Esophagus squamous epithelium (tissue), 4 donors: ENCODE measurements around the gene FAM107B. TPM values are rescaled to one million over a fixed set of nuclear protein-coding genes. Genes with fewer than 3 reads are reported as not detected.

Experiments used
- small RNA-seq, 4 donors: library from RNA; depleted of rRNA; stranded (forward); fragments of <200 nt; gene quantifications; one replicate each; pipeline ENCODE3, GENCODE V24; 2016
- total RNA-seq, 4 donors: library from RNA; depleted of rRNA; stranded (reverse); fragments of >200 nt; gene quantifications; one replicate each; pipeline ENCODE4 v1.1.0, GENCODE V29; 2016

The FAM107B gene
- total RNA-seq, 4 donors from 2014 or later: 6.7 to 17.0 (median 12.9) TPM

Small RNA genes lying within 50 kb of the gene (small RNA-seq; reads per million reads assigned to genes)
- 0.07 to 1.3 (median 0.96) reads per million in 4 donors for gene RNA5SP302

Other genes with a start within 250 kb of the FAM107B start
- 1 to 10 TPM in 2 of 4 donors, not detected in 2; 1.1 to 1.3 TPM for gene CDNF, start 63.1 kb upstream of the FAM107B start, total RNA-seq
- 10 to 100 TPM; 12.5 to 21.4 (median 13.1) TPM for gene HSPA14, start 63.4 kb upstream of the FAM107B start, total RNA-seq
- gene MSANTD7, start 63.4 kb upstream of the FAM107B start, total RNA-seq: 1 to 10 TPM; 7.3 to 9.2 (median 8.2) TPM
- gene SUV39H2, start 104.0 kb upstream of the FAM107B start, total RNA-seq: 10 to 100 TPM in 1 of 4 donors, 1 to 10 TPM in 3; 5.6 to 13.2 (median 8.9) TPM
- gene DCLRE1C, start 179.2 kb upstream of the FAM107B start, total RNA-seq: 10 to 100 TPM in 3 of 4 donors, 1 to 10 TPM in 1; 8.2 to 15.6 (median 11.4) TPM
- gene MEIG1, start 184.5 kb upstream of the FAM107B start, total RNA-seq: under 1 TPM in 1 of 4 donors, not detected in 3; 0.79 TPM